Ramos (cell line): Measurements from ENCODE around the gene WDSUB1.

Experiments used
- in situ Hi-C: fragments of 300-500 bp; cut with MboI; formaldehyde crosslinking; loops from one replicate; pipeline ENCODE4 v1.14.3; 2022; ENCODE audit warnings: low sequenced_read_pairs; ENCODE audit not compliant: unreplicated experiment

Gene WDSUB1

DNA sequence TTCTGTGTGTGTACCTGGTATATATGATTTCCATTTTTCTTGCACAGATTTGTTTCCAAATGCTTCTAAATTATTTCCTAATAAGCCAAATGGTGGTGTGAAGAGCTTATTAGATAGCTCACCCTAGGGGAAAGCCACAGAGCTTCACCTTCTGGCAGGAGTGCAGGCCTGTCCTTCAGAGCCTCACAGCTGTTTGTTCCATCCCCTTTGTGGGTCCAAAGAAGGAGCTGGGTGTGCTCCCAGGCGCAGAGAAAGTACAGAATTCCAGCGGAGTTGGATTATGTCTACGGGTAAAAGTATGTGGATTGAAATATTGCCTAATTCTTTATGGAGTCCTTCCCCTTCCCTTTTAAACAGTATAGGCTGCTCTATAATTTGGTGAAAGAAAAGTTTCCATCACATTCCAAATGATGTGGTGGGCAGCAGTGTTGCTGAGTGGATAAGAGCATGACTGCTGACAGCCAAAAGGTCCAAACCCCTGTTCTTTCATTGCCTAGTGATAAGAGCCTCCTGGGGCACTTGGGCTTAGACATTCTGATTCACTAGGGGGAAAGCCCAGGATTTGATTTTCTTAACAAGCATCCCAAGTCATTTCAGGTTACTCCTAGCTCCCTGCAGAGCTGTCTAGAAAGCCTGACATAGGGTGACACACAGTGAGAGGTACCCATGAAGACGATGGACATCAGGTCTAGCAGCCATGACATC lies 86.6 kb downstream of the WDSUB1 start:
- in situ Hi-C loops = no loop called here

DNA sequence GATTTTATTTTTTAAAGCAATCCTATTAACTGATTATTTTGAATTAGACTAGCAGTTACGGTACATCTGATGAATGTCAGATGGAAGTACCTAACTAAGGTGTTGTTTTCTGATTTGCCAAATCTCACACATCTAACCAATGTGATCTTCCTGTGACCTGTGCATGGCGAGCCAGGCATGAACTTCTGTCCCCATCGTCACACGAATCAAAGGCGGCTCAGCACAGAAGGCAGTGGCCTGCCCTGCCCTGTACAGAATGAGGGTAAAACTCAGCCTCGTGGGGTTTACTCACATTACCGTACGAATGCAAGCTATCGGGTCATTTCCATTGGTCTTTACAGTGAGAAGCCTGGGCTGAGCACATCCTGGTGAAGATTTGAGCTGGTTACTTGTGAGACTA lies 87.3 kb downstream of the WDSUB1 start:
- in situ Hi-C loops = no loop called here

DNA sequence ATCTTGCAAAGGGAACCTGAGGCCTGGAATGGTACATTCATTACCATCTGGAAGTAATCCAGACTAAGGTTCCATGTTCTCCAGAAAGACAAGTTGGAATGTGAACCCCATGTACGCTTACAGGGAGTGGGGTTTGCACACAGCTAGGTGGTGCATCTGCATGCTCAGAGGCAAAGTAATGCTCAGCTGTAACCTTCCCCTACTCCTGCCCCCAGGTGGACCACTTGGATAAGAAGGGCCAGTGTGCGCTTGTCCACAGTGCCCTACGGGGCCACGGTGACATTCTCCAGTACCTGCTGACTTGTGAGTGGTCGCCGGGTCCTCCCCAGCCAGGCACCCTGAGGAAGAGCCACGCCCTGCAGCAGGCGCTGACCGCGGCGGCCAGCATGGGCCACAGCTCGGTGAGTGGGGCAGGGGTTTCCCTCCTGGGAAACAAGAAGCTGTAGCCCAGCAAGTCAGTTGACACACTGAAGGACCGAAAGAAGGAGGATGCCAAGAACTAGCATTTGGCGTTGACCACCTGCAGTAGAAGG lies 90.0 kb downstream of the WDSUB1 start:
- in situ Hi-C loops = no loop called here

DNA sequence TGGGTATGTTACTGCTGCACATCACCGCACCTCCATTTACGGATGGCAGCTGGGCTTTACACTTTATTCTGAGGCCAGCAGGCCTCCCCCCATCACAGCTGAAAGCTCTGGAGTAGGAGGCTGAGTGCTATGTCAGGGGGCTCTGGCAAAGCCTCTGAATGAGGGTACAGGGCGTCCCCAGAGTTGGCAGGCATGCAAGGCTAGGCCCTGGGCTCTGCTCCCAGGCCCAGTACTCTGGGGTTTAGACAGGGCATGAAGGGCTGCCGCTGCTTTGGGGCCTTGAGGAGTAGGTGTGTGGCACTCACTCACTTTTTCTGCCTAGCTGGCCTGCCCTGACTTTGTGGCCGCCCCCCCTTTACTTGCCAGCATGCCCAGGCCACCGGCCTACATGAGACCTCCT lies 90.8 kb downstream of the WDSUB1 start:
- in situ Hi-C loops = no loop called here

DNA sequence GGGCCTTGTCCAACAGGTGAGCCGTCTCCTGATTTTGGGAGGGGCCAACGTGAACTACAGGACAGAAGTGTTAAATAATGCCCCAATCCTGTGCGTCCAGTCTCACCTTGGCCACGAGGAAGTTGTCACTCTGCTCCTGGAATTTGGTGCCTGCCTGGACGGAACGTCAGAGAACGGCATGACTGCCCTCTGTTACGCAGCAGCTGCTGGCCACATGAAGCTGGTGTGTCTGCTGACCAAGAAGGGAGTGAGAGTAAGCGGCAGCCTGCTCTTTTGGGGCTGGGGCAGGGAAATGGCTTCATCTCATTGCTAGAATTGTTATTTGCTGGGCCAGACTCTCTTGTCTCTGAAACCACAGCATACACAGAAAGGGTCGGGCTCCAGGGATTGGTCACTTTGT lies 92.3 kb downstream of the WDSUB1 start:
- in situ Hi-C loops = no loop called here

DNA sequence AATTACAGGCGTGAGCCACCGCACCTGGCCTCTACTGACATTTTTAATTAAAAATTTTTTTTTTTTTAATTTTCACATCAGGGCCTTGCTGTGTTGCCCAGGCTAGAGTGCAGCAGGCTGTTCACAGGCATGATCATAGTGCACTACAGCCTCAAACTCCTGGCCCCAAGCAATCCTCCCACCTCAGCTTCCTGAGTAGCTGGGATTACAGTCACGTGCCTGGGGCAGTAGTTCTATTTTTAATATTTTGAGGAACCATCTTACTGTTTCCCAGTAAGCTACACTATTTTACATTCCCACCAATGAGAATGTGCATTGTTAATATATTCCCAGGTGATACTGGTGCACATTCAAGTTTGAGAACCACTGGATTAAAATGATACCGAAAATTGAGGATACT lies 92.7 kb downstream of the WDSUB1 start:
- in situ Hi-C loops = no loop called here

DNA sequence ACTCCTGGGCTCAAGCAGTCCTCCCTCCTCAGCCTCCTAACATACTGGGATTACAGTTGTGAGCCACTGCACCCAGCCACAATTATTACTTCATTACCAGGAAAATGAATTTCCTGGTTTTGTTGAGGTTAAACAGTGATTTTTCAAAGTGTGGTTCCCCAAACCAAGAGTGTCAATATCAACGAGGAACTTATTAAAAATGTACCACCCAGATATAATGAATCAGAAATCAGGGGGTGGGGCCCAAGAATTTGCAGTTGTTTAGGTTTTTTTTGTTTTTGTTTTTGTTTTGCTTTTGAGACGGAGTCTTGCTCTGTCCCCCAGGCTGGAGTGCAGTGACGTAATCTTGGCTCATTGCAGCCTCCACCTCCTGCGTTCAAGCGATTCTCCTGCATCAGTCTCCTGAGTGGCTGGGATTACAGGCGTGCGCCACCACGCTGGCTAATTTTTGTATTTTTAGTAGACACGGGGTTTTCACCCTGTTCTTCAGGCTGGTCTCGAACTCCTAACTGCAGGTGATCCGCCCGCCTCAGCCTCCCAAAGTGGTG lies 94.1 kb downstream of the WDSUB1 start:
- in situ Hi-C loops = no loop called here

DNA sequence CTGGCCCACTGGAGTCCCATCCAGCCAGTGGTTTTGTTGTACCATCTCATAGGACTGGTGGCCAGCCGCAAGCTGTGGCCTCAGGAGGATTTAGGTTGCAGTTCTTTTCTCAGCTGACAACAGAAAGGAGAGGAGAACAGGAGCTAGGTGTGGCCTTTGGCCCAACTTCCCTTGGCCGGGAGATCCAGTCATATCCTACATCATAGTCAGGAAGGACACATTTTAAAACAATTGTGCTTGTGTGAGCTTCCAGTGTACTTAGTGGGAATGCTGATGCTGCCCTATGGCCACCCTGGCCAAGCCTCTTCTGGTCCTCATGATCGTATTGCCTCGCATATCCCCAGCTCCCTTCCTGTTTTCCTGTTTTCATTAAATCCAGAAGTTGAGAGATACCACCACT lies 98.1 kb downstream of the WDSUB1 start:
- in situ Hi-C loops = no loop called here

DNA sequence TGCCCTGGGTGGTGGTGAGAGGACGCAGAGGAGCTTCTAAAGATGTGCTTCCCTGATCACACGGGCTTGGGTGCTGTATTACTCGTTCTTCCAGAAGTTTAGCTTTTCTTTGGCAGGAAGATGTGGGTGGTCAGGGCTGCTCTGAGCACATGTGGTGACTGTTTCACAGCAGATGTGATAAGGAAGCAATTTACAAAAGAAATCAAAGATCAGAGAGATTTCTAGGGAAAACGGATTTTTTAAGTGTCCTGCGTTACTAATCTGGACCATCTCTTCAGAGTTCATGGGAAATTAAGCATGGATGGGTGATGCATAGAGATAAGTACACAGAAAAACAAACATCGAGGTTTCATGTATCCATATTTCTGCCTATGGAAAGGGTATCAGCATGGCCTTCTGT lies 99.4 kb downstream of the WDSUB1 start:
- in situ Hi-C loops = no loop called here

DNA sequence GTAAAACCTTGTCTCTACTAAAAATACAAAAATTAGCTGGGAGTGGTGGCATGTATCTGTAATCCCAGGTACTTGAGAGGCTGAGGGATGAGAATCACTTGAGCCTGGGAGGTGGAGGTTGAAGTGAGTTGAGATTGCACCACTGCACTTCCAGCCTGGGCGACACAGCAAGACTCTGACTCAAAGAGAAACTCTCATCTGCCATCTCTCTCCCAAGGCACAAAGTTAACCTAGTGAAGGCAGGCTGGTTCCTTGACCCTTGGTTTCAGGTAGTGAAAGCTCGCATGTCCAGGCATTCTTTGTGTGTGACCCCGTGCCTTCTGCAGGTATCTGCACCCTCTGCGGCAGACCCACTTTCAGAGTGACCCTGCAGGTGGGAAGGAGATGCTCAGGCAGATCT lies 100.0 kb downstream of the WDSUB1 start:
- in situ Hi-C loops = no loop called here
